ENCODE results near the gene IQSEC1.

IQSEC1 gene

DNA sequence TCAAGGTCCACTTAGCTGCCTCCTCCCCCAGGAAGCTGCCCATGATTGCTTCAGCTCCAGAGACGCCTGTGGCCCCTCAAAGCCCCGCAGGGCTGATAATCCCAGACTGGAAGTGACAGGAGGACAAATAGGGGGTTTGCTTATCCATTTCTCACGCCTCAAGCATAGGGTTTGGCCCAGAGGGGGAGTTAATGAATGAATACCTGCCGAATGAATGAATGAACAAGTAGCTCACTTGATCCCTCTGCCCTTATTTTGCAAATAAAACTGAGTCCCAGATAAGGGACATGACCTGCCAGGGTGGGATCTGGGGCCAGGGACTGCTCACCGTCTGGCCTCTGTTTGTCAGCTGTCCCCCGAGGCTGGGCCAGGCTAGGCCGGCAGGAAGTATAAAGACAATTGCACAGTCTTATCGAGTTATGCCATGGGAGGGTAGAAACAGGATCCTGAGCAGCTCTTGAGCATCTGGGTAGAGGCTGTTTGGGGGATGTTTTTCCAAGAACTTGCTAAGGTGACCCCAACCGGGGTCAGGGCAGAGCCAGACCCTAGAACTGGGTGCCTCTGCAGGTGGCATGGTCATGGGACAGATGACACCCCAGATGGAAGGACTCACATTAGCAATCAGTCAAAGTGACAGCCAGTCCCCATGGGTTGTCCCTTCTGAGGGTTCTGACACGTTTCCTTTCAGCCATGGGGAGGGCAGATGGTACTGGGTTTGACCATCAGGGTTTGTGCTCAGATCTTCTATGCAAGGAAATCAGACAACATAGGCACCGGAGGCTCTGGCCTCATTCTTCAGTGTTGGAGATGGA lies 45.0 kb downstream of the IQSEC1 start:
- DNase-seq (ENCODE audit: low spot score), result no peak

DNA sequence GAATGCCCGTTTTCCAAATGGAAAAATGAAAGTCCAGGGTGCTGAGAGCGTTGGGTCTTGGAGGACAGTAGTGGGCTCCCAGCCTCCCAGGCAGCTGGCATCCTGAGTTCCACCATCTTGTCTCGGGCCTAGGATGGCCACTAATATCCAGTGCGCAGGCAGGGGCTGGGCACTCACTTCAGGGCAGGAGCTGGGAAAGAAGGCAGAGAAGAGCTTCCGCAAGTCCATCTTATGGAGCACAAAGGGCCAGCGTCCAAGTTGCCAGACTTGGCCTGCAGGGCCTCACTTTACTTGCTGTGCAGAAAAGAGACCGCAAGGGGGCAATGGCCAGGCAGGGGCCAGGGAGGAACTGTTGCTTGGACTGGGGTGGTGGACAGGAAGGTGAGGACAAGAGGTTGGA lies 46.1 kb downstream of the IQSEC1 start:
- DNase-seq (ENCODE audit: low spot score), result no peak

DNA sequence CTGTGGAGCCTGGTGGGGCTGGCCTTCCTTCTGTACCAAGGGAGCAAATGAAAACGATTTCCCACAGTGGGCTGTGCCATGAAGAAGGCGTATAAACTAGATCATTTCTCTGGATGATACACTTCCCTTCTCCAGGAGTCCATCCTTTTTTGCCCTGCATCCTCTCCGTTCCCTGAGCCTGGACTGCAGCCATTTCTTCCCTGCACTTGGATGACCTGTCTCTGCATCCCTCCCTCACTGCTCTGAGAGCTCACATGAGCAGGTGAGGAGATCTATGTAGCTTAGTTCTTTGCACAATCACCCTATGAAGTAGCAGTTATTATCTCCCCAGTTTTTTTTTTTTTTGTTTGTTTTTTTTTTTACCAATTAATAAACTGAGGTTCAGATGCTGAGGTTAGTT lies 46.7 kb downstream of the IQSEC1 start:
- DNase-seq (ENCODE audit: low spot score), result no peak

DNA sequence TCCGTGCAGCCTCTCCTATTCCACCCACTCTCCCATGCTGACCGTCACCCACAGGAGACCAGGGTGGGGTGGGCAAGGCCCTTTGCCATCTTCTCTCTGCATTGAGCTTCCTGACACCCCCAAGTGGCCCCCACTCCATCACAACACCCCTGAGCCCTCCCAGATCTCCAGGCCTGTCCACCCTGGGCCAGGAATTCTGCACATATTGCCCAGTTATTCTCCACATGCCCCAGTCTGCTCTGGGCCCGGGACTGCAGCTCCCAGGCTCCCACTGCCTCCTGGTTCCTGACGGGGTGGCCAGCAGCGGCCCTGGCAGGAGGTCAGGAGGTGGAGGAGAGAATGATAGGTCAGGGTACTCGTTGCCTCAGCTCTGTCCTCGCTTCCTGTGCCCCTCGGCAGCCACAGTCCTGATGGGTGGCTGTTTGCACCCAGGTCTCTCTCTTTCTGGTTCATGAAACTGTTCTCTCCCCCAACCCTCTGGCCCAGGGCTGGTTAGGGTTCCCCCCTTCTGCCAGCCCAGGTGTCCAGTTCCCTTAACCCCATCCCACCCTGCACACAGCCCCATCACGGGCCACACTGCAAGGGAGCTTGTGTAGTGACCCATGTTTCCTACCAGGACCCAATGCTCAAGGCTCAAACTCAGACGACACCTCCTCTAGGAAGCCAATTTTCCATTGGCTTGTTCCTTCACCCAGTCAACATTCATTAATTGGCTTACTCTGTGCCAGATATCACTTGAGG lies 47.3 kb downstream of the IQSEC1 start:
- DNase-seq (ENCODE audit: low spot score), result no peak

DNA sequence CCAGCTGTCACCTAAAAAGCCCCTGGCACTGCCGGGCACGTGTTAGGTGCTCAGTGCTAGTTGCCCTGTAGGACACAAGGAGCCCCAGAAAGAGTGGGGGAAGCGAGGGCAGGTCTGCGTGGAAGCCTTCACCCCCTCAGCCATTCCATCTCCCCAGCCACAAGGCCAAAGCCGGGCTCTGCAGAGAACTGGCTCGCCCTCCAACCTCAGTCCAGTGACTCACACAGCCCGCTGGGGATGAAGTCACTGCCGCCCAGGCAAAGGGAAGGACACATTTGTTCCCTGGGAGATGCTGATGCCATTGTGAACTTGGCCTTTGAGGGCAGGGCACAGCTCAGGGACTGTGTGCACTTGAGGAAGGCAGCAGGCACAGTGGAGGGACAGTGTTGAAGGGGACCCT lies 48.1 kb downstream of the IQSEC1 start:
- no peak for DNase-seq (ENCODE audit: low spot score)

DNA sequence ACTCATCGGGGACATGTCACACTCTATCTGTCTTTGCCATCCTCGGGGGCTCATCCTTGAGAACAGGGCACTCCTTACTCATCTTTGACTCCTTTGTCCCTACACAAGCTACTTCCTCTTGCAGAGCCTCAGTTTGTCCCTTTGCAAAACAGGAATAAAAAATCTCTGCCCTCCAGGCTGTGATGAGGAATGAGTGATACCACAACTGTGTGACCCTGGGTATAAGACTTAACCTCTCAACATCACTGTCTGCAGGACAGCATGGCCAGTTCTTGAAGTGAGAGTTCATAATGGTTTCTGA lies 48.5 kb downstream of the IQSEC1 start:
- no peak for DNase-seq (ENCODE audit: low spot score)

DNA sequence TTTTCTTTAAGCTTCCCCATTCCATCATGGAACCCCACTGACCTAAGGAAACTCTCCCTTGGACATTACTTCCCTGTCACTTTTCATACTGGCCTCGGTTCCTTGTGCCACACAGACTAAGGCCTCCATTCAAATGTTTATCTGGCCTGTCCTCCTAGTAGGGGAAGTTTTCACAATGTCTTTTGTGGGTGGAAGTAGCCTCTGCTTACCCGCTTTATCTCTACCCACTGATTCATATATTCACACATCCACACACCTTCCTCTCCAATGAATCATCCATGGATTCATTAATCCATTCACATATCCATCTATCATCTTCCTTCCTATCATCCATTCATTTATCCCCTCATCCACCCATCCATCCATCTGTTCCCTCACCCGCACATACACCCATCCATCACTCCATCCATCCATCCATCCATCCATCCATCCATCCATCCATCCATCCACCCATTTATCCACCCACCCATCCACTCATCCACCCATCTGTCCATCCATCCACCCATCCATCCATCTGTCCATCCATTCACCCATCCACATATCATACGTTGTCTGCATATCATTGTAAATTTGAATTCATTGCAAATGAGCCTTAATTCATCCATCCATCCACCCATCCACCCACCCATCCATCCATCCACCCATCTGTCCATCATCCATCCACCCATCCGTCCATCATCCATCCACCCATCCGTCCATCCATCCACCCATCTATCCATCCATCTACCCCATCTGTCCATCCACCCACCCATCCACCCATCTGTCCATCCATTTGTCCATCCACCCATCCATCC lies 49.1 kb downstream of the IQSEC1 start:
- DNase-seq (ENCODE audit: low spot score), result no peak

DNA sequence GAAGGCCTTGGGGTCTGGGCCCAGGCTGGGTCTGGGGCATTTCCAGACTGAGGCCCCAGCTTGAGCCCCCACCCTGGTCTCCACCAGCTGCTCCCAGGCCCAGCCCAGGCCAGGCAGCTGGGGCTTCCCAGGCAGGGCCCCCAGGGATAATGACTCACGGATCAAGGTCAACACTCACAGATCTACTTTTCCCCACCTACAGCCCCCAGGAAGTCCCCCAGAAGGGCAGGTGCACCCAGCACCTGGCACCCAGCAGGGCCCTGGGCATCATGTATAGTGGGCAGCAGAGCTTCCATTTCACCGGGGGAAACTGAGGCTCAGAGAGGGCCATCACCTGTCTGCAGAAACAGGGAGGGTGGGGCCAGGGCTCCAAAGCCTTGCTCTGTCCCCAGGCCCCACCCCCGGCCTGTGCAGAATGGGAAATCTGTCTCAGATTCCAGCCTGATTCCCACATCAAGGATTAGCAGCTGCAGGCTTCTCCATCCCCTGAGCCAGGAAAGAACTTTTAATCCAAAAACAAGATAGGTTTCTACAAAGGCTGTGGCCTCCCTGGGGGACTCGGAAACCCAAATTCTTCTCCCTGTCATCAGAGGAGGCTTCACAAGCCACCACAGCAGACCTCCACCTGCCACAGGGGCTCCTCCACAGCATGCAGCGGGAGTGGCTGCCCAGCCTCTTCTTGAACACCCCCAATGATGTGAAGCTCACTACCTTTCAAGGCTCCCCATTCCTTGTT lies 49.8 kb downstream of the IQSEC1 start:
- DNase-seq (ENCODE audit: low spot score), result no peak

DNA sequence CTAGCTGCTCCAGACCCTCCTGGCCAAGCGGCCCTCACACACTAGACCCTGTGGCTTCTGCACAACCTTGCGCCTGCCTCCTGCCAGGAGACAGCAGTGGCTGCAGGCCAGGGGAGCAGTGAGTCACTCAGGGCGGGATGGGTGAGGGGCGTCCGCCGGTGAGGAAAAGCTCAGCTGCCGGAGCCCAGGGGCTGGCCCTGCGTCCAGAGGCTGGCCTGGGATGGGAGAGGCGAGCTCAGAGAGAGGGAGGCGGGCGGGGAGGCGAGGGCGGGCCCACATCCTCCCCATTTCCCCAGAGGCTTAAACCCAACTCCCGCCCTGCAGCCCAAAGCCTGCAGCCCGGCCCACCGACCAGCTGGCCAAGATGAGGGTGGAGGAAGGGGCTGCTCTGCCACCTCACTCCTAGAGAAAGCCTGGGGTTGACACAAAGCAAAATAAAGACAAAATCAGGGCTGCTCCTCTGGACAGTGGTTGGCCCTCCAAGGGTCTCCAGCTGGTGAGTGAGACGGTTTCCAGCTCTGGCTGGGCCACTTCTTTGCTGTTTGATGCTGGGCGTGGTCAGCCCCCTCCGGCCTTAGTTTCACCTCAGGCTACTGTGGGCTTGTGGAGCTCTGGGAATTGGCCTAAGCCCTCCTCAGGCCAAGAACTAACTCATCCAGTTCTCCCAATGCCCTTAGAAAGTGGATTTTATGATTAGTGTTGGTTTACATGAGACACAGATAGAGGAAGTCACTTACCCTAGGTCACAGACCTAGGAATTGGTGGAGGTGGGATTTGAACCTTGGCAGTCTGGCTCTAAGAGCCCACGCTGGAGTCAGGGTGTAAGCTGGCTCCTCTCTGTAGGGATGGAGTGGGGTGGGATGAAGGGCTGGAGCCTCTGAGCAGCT lies 50.6 kb downstream of the IQSEC1 start:
- peak; percentile 60 for DNase-seq (ENCODE audit: low spot score)

DNA sequence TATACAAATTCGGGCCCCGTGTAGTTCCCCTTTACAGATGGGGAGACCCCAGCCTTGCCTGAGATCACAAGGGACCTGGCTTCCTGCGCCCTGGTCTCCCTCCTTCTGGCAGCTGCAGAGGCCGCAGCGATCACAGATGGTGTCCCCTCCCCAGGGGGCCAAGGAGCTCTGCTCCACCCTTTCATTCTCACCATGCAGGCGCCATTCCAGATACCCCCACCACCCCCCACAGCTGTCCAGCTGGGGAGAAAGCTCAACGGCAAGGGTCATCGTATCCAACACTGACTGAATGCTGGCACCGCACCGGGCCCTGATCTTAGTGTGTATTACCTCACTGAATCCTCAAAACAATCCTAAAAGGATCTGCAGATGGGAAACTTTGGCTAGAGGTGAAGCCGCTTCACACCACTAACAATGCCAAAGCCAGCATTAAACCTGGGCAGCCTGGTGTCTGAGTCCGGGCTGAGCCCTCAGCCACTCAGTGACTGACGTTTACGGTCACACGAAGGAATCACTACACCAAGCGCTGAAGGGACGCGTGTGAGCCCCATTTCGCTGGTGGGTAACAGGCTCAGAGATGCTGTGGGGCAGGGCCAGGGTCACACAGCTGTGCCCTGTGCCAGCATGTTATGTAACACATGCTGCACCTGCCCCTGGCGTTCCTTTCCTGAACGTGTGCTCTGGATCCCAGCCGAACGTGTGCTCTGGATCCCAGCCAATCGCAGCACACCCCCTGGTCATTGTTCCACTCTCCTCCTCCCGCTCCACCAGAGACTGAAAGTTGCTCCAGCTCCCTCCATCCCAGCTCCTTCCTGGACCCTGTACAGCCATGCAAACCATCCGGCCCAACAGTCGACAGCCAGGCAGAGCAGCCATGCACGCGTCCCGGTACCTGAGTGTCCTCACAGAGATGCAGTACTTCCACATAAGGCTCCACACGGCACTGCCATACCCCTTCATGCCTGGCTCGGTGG lies 51.8 kb downstream of the IQSEC1 start:
- peak; percentile 62 for DNase-seq (ENCODE audit: low spot score)

DNA sequence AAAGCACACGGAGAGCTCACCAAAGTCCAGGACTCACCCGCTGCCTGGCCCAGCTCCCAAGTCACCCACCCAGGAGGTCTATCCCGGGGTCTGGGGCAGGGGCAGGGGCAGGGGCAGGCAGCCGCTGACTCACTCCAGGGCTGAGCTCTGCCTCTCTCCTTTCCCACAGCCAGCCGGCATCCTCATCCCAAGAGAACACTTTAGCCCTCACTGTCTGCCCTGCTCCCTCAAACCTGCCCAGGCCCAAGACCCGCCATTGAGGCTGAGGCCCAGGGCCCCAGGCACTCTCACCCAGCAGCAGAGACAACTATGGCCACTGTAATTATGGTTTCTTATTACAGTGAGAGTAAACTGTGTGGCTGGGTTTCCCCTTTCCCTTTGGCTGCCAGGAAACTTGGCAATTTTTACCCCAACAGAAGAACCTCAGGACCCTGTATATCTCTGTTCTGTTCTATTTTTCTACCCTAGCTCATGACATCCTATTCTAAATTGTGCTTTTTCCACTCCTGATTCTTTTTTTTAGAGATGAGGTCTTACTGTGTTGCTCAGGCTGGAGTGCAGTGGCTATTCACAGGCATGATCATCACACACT lies 53.0 kb downstream of the IQSEC1 start:
- no peak for DNase-seq (ENCODE audit: low spot score)

DNA sequence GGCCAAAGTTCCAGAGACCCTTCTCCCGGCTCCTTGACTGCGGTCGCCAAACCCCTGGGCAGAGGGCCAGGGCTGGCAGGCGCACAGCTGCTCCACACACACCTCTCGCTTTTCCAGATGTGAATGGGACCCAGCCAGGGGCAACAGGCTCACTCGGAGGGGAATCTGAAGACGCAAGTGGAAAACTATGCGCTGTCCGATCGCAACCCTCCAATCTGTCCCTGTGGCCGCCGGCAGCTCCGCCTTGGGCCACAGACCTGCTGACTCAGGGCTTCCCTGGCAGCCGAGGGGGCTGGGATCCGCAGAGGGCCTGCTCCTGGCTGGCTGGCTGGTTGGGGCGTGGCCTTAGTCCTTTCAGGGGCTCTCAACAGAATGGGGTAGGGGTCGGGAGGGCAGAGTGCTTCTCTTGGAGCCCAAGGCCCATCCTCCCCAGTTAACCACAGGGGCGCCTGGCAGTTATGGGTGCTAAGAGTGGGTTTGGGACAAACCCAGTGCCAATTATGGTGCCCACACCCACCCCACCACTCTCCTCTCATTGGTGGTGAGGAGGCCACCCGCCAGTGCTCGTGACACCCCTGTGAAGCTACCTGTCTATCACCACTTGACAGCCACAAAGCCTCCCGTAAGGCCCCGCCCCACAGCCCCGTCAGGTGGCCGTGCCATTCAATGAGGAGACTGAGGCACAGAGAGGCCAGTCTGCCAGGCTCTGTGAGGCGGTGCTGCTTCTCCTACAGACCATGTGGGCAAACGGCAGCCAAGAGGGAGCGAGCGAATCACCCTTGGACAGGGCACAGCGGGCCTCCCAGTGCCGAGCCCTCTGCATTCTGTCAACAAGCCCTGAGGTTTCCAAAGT lies 53.8 kb downstream of the IQSEC1 start:
- no peak for DNase-seq (ENCODE audit: low spot score)

DNA sequence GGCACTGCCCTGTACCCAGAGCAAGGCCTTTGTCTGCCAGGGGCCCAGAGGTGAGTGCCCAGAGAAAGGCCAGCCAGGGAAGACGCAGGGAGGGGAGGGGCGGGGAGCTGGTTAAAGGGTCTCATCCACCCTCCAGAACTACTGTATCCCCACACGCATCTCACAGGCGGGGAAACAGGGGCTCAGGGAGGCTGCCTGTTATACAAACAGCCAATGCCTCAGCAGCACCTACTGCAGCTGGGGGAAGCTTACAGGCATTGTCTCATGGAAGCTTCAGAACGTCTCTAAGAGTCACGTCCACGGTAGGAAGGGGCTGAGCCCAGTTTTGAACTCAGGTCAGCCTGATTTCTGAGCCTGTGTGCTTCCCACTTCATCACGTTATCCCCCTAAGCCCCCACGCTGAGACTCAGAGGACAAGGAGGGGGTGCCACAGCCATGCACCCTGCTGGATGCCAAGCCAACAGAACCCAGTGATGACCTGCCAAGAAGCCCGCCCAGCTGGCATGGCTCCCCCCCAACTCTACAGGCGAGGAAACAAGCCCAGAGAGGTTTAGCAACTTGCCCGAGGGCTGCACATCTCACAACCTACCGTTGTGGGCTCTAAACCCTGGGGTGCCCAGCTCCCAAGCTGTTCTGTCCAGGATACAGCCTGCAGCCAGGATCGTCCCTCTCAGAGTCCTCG lies 54.5 kb downstream of the IQSEC1 start:
- no peak for DNase-seq (ENCODE audit: low spot score)

DNA sequence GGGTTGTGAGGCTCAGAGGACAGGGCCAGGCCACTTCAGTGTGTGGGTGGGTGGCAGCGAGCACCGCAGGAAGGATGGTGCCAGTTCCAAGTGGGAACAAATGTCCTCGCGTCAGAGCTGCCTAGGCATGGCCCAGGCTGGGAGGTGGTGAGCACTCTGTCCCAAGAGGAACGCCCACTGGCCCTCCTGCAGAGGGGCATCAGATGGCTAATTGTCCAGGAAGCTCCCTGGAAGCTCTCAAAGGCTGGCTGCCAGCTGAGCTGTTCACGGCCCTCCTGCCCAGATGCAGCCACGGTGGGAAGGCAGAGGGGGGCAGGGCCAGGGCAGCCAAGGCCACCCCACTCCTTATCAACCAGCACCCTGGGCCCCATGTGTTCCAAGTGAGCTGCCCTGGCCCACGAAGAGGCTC lies 55.2 kb downstream of the IQSEC1 start:
- no peak for DNase-seq (ENCODE audit: low spot score)

DNA sequence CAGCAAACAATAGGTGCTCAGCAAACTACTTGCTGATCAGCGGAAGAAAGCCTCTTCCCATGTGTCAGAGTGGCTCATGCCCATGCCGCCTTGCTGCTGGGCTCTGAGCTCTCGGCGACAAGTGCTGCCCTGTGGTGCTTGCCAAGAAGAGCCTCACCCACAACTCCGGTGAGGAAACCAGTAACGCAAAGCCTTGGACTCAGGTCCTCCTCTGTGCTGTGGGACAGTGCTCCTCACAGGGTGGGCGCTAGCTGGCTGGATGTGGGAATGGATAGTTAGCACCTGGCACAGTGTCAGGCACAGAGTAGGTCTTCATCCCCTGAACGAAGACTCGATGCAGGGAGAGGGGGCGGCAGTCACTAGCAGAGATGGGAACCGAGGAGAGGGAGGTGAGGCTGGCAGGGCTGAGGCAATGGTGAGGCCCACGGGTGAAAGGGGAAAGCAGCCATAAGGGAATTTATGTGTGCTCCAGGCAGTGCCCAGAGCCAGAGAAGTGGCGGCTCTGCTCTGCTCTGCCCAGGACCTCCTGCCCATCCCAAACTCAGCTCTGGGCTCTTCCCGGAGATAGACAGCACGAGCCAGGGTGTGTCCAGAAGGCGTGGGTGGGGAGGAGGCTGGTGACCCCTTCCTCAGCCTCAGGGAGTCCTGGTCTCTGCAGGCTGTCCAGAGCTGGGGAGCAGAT lies 55.7 kb downstream of the IQSEC1 start:
- DNase-seq (ENCODE audit: low spot score), result no peak

DNA sequence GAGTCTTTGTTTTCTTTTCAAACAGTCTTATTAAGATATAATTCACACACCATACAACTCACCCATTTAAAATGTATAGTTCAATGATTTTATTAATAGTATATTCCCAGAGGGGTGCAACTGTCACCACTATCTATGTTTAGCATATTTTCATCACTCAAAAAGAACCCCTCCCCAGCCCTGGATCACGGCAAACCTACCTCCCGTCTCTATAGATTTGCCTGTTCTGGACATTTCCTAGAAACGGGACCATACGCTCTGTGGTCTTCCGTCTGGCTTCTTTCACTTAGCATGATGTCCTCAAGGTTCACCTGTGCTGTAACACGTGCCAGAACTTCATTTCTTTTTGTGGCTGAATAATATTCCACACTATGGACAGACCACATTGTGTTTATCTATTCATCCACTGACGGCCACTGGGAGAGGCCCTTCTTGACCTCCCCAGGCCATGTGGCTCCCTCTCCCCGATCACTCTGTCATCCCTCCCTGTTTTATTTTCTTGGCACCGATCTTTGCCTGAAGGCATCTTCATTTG lies 56.4 kb downstream of the IQSEC1 start:
- no peak for DNase-seq (ENCODE audit: low spot score)

DNA sequence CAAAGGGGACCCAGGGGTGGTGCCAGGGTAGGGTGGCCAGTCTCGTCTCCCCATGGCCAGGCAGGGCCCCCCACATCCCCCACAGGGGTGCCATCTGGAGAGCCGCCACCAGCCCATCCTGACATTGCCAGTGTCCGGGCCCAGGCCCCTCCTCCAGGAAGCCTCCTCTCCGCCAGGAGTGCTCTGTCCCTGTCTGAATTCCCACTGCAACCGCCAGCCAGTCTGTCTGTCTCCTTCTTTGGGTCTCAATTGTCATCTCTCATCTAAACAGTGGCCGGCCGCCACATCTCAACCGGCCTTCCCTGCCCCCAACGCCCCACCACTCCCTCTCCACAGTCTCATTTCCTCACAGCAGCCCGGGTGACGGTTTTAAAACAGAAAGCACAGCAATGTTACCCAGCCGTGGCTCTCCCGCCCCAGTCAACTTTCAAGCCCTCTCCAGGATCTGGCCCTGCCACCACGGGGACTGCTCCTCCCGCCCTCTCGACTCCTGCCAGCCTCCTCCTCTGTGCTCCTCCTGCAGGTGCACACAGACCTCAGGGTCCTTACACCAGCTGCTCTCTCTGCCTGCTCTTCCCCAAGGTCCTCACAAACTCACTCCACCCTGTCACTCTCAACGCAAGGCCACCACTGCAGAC lies 57.0 kb downstream of the IQSEC1 start:
- DNase-seq (ENCODE audit: low spot score), result peak; percentile 63
